ENCODE data around the gene DGUOK.
A peak's percentile ranks its signal among the peaks of the same experiment; 100 is the strongest.

DGUOK gene

GRCh38 chr2:73921581-73921980, 5.1 kb upstream of the DGUOK start:
- TF ChIP-seq, protein P1, sequence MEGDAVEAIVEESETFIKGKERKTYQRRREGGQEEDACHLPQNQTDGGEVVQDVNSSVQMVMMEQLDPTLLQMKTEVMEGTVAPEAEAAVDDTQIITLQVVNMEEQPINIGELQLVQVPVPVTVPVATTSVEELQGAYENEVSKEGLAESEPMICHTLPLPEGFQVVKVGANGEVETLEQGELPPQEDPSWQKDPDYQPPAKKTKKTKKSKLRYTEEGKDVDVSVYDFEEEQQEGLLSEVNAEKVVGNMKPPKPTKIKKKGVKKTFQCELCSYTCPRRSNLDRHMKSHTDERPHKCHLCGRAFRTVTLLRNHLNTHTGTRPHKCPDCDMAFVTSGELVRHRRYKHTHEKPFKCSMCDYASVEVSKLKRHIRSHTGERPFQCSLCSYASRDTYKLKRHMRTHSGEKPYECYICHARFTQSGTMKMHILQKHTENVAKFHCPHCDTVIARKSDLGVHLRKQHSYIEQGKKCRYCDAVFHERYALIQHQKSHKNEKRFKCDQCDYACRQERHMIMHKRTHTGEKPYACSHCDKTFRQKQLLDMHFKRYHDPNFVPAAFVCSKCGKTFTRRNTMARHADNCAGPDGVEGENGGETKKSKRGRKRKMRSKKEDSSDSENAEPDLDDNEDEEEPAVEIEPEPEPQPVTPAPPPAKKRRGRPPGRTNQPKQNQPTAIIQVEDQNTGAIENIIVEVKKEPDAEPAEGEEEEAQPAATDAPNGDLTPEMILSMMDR (IDR thresholded peaks at IDR 0.05; ENCODE audit: low read depth, low read length, missing control alignments): no peak
- DNase-seq (ENCODE audit: extremely low read depth, low read depth): no peak
- no peak overlapping the region for H3K4me3 ChIP-seq (replicated peaks; ENCODE audit: low read depth, low read length)

- TF ChIP-seq, protein P1 (IDR thresholded peaks at IDR 0.05; ENCODE audit: low read depth, low read length, missing control alignments): no peak
- no peak for DNase-seq (ENCODE audit: extremely low read depth, low read depth)
- no peak overlapping the region for H3K4me3 ChIP-seq (replicated peaks; ENCODE audit: low read depth, low read length)
Measured at GRCh38 chr2:73922681-73923080, 4.0 kb upstream of the DGUOK start.

GRCh38 chr2:73925033-73925704, 1.5 kb upstream of the DGUOK start:
- TF ChIP-seq, protein P1 (IDR thresholded peaks at IDR 0.05; ENCODE audit: low read depth, low read length, missing control alignments): no peak
- DNase-seq (ENCODE audit: extremely low read depth, low read depth): no peak
- no peak overlapping the region for H3K4me3 ChIP-seq (replicated peaks; ENCODE audit: low read depth, low read length)

- DNase-seq (ENCODE audit: extremely low read depth, low read depth): no peak
- TF ChIP-seq, protein P1 (IDR thresholded peaks at IDR 0.05; ENCODE audit: low read depth, low read length, missing control alignments): no peak
- peak overlapping the region; percentile 85 for H3K4me3 ChIP-seq (replicated peaks; ENCODE audit: low read depth, low read length)
Measured at GRCh38 chr2:73925853-73926492, 707 bp upstream of the DGUOK start.

- DNase-seq (ENCODE audit: extremely low read depth, low read depth): no peak
- TF ChIP-seq, protein P1 (IDR thresholded peaks at IDR 0.05; ENCODE audit: low read depth, low read length, missing control alignments): no peak
- peak overlapping the region; percentile 85 for H3K4me3 ChIP-seq (replicated peaks; ENCODE audit: low read depth, low read length)
Measured at GRCh38 chr2:73927344-73927743, 664 bp downstream of the DGUOK start.

DNA sequence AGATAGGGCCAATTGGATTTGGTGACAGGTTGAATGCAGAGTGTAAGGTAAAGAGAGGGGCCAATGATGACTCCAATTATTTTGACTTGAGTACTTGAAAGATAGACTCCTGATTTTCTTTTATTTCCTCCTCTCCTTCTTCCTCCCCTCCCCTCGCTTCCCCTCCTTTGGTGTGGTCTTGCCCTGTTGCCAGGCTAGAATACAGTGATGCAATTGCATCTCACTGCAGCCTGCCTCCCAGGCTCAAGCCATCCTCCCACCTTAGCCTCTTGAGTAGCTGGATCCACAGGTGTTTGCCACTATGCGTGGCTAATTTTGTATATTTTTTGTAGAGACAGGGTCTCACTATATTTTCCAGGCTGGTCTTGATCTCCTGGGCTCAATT, 2.3 kb downstream of the DGUOK start:
- H3K4me3 ChIP-seq (replicated peaks; ENCODE audit: low read depth, low read length): no peak overlapping the region
- DNase-seq (ENCODE audit: extremely low read depth, low read depth): no peak
- TF ChIP-seq, protein P1 (IDR thresholded peaks at IDR 0.05; ENCODE audit: low read depth, low read length, missing control alignments): no peak

All from HFF-Myc (cell line).